Hepatocyte (in vitro differentiated cells): Measurements from ENCODE around the gene SNAPC1. TPM values are rescaled to one million over a fixed set of nuclear protein-coding genes. Genes with fewer than 3 reads are reported as not detected.

Source experiments
- DNase-seq: peaks from one replicate; pipeline ENCODE4 v3.0.0-alpha.2; 2016; ENCODE audit warnings: low spot score
- H2AFZ ChIP-seq: fragments of 200-600 bp; sonication (generic); 2 replicates; pipeline ENCODE4 v1.6.0; 2016; ENCODE audit warnings: antibody characterized with exemption, mild to moderate bottlenecking
- H3K27ac ChIP-seq: fragments of 200-600 bp; sonication (generic); 2 replicates; pipeline ENCODE4 v1.5.1; 2016; ENCODE audit warnings: mild to moderate bottlenecking
- H3K27me3 ChIP-seq: fragments of 200-600 bp; sonication (generic); 2 replicates; pipeline ENCODE4 v1.6.1; 2016
- H3K36me3 ChIP-seq: fragments of 200-600 bp; sonication (generic); replicated peaks from 2 replicates; pipeline ENCODE4 v1.5.1; 2016; ENCODE audit warnings: low read depth; ENCODE audit not compliant: insufficient read depth
- H3K4me1 ChIP-seq: fragments of 200-600 bp; sonication (generic); 2 replicates; pipeline ENCODE4 v1.5.1; 2016; ENCODE audit warnings: mild to moderate bottlenecking, moderate library complexity; ENCODE audit not compliant: insufficient read depth
- H3K4me2 ChIP-seq: fragments of 200-600 bp; sonication (generic); 2 replicates; pipeline ENCODE4 v1.6.0; 2016
- H3K4me3 ChIP-seq: fragments of 200-600 bp; sonication (generic); 2 replicates; pipeline ENCODE4 v1.5.1; 2016; ENCODE audit warnings: mild to moderate bottlenecking
- H3K79me2 ChIP-seq: fragments of 200-600 bp; sonication (generic); 2 replicates; pipeline ENCODE4 v1.6.0; 2017; ENCODE audit warnings: mild to moderate bottlenecking
- H3K9me2 ChIP-seq: fragments of 200-600 bp; sonication (generic); replicated peaks from 2 replicates; pipeline ENCODE4 v1.6.0; 2017; ENCODE audit warnings: mild to moderate bottlenecking; ENCODE audit not compliant: insufficient read depth
- H3K9me3 ChIP-seq: fragments of 200-600 bp; sonication (generic); 2 replicates; pipeline ENCODE4 v1.5.1; 2016; ENCODE audit warnings: low read depth, mild to moderate bottlenecking
- H4K20me1 ChIP-seq: fragments of 200-600 bp; sonication (generic); 2 replicates; pipeline ENCODE4 v1.6.0; 2016; ENCODE audit warnings: mild to moderate bottlenecking; ENCODE audit not compliant: insufficient read depth, poor library complexity, severe bottlenecking
- CTCF ChIP-seq: fragments of 200-600 bp; sonication (generic); IDR thresholded peaks from 2 replicates; pipeline ENCODE4 v1.5.1; 2016; ENCODE audit warnings: antibody characterized with exemption, mild to moderate bottlenecking; ENCODE audit not compliant: poor library complexity
- EZH2 ChIP-seq: fragments of 200-600 bp; sonication (generic); IDR thresholded peaks from 2 replicates; pipeline ENCODE4 v1.6.1; 2016; ENCODE audit warnings: antibody characterized with exemption, mild to moderate bottlenecking, borderline replicate concordance
- EZH2phosphoT487 ChIP-seq: fragments of 200-600 bp; sonication (generic); IDR thresholded peaks from one replicate; pipeline ENCODE4 v1.6.1; 2018; ENCODE audit warnings: antibody characterized with exemption, mild to moderate bottlenecking, low read depth, moderate library complexity; ENCODE audit not compliant: unreplicated experiment, severe bottlenecking
- WGBS: methylation state at CpG from one replicate; pipeline ENCODE4 v1.1.6; 2016; ENCODE audit warnings: low lambda C conversion rate; ENCODE audit errors: missing lambda C conversion rate; 5-methylcytosine and 5-hydroxymethylcytosine counted together
- polyA plus RNA-seq: library from polyadenylated mRNA; unstranded; fragments of >200 nt; fragmentation: Nextera tagmentation; extraction: Ambion mirVana; gene quantifications from 2 replicates; pipeline ENCODE4 v1.2.1, GENCODE V29; 2016
- total RNA-seq: library from RNA; depleted of rRNA; stranded (reverse); fragments of >200 nt; gene quantifications from 2 replicates; pipeline ENCODE4 v1.2.3, GENCODE V29; 2014

SNAPC1 gene
- 7.7 and 10.5 TPM in 2 replicates for total RNA-seq
- polyA plus RNA-seq, result 3.4 and 8.7 TPM in 2 replicates

- WGBS, result under 1% methylated on average over 48 of the region's 49 CpGs
- Histone ChIP-seq H3K27ac (peak within 1 kb of the TSS; percentile 81), H3K9me3 (no peaks in the 10 kb centered on the region), H3K4me3 (peak within 1 kb of the TSS; percentile 42), H3K79me2 (peaks cover 31% of the 10 kb centered on the region), H4K20me1 (no peaks in the 10 kb centered on the region), H3K9me2 (no peaks in the 10 kb centered on the region), H3K27me3 (no peaks in the 10 kb centered on the region), H3K4me2 (peak within 1 kb of the TSS; percentile 87), H2AFZ (peak within 1 kb of the TSS; percentile 68), H3K36me3 (no peaks in the 10 kb centered on the region), H3K4me1 (peaks cover 10% of the 10 kb centered on the region)
- TF ChIP-seq CTCF (no peak), EZH2 (no peak), EZH2phosphoT487 (no peak)
- peak; percentile 99 for DNase-seq
These were observed at the start of gene SNAPC1 for GRCh38 chr14:61761959-61762786. TSS of gene SNAPC1 (plus strand) at chr14:61762420. CDS start at chr14:61762461, 41 bp downstream.

DNA sequence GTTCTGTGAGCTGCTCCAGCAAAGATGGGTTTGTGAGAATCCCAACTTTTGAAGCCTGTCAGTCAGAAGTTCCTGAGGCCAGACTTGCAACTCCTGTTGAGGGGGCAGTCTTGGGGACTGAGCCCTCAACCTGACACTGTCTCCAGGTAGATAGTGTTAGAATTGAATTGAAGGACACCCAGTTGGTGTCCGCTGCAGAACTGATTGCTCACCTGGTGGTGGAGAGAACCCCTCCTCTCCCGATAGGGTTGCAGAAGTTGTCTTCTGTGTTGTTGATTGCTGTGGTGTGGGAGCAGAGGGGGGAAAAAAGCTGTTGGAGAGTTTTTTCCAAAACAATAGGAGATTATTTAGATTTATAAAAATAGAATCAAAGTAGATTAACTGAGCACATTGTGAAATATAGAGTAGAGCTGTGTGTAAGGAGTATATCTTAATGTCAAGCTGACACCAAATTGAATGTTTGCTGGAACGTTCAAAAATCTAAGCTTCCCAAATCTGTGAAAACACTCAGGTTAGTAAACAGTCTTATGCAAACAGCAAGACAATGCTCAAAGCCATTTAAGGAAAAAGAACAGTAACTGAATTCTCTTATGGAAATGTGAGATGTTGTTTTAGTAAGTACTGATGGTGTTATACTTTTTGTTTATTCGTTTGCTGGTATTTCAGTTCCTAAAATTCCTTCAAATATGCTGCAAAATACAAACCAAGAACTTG lies 48.3 kb upstream of the SNAPC1 start:
- H3K4me2 ChIP-seq, result no peak overlapping the region
- 54% methylated on average over 4 of the region's 4 CpGs for WGBS
- no peaks in the 10 kb centered on the region for H3K9me2 ChIP-seq
- H3K27ac ChIP-seq, result no peak overlapping the region
- H3K79me2 ChIP-seq, result peaks cover 100% of the 10 kb centered on the region
- H3K36me3 ChIP-seq, result no peaks in the 10 kb centered on the region
- no peak for DNase-seq
- H2AFZ ChIP-seq, result no peak overlapping the region
- peaks cover 100% of the 10 kb centered on the region for H4K20me1 ChIP-seq
- no peak overlapping the region for H3K4me3 ChIP-seq
- no peaks in the 10 kb centered on the region for H3K27me3 ChIP-seq
- peaks cover 20% of the 10 kb centered on the region for H3K4me1 ChIP-seq
- H3K9me3 ChIP-seq, result no peaks in the 10 kb centered on the region
- no peak for TF ChIP-seq EZH2
- TF ChIP-seq EZH2phosphoT487, result no peak
- TF ChIP-seq CTCF, result no peak

DNA sequence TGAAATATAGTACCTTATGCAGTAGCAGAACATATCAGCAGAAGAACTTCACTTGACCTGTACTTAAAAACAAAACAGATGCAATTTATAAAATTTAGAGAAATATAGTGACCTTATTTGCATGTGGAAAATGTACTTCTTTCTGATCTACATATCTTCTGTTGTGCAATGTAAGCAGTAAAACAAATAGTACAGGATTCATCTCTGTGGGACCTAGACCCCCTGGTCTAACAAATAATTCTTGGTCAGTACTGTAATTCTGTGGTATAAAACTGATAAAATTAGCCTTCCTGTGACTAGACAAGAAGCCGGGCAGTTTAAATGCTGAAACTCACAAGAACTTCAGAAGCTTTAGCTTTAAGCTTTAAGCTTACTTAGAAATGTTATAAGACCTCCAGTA lies 45.3 kb upstream of the SNAPC1 start:
- no peak for DNase-seq
- H3K9me3 ChIP-seq, result no peaks in the 10 kb centered on the region
- no peak overlapping the region for H3K4me3 ChIP-seq
- no peak for TF ChIP-seq EZH2
- no peak for TF ChIP-seq EZH2phosphoT487
- TF ChIP-seq CTCF, result no peak
- peaks cover 100% of the 10 kb centered on the region for H4K20me1 ChIP-seq
- WGBS, result 65% methylated on average over 1 of the region's 1 CpG
- H3K9me2 ChIP-seq, result no peaks in the 10 kb centered on the region
- H3K27me3 ChIP-seq, result no peaks in the 10 kb centered on the region
- H3K36me3 ChIP-seq, result no peaks in the 10 kb centered on the region
- H3K4me1 ChIP-seq, result peaks cover 13% of the 10 kb centered on the region
- no peak overlapping the region for H3K27ac ChIP-seq
- peaks cover 100% of the 10 kb centered on the region for H3K79me2 ChIP-seq
- H2AFZ ChIP-seq, result no peak overlapping the region
- peak overlapping the region; percentile 17 for H3K4me2 ChIP-seq
